Measurements from ENCODE around the gene WNT7A. TPM values are rescaled to one million over a fixed set of nuclear protein-coding genes. Genes with fewer than 3 reads are reported as not detected.

The WNT7A gene
- total RNA-seq, 1 experiment from 2014 or later, result not detected

GRCh38 chr3:13829311-13829710 is 50.6 kb downstream of the WNT7A start:
- no peak overlapping the region for H4K8ac ChIP-seq (replicated peaks; ENCODE audit: insufficient read length, low read depth, low read length)
- Mint-ChIP-seq H3K27ac (no peak overlapping the region), H3K36me3 (ENCODE audit: insufficient read depth in 1 of 3, low read depth in 3 of 3) (no peaks in the 10 kb centered on the region), H3K4me3 (no peak overlapping the region), H3K27me3 (ENCODE audit: low read depth) (peaks cover 31% of the 10 kb centered on the region), H3K4me1 (peaks cover 8 to 9% of the 10 kb centered on the region in 2 experiments; a peak in 3 of 4 replicates), H3K9me3 (no peaks in the 10 kb centered on the region; a peak in 1 of 5 replicates)
- H3T11ph ChIP-seq (ENCODE audit: low read length), result no peak overlapping the region
- H2BK5ac ChIP-seq (ENCODE audit: insufficient read length, low read length), result no peak overlapping the region
- H3K9me3 ChIP-seq (ENCODE audit: control insufficient read depth, low read depth, low read length), result no peaks in the 10 kb centered on the region
- no peak overlapping the region for H3K9ac ChIP-seq (ENCODE audit: extremely low read depth, insufficient read length, low read length)
- H2AK5ac ChIP-seq (ENCODE audit: insufficient read length, low read length), result no peak overlapping the region
- no peaks in the 10 kb centered on the region for H4K20me1 ChIP-seq (ENCODE audit: control insufficient read depth, insufficient read depth, insufficient read length)
- H3K14ac ChIP-seq (ENCODE audit: insufficient read depth, low read length), result no peak overlapping the region; the same call in 1 of the 2 replicates
- H2AFZ ChIP-seq (ENCODE audit: low read length), result no peak overlapping the region
- H3K27me3 ChIP-seq (ENCODE audit: insufficient read depth, low read length), result no peaks in the 10 kb centered on the region
- no peak overlapping the region for H2BK15ac ChIP-seq (ENCODE audit: low read depth, low read length)
- H3K23me2 ChIP-seq (ENCODE audit: insufficient read length, low read depth, low read length, poor library complexity, severe bottlenecking), result no peaks in the 10 kb centered on the region
- H3K79me1 ChIP-seq (ENCODE audit: insufficient read depth, low read depth, low read length, poor library complexity, severe bottlenecking), result no peaks in the 10 kb centered on the region
- no peak overlapping the region for H3K27ac ChIP-seq (ENCODE audit: insufficient read length, low read depth, low read length)
- WGBS (ENCODE audit: extremely low coverage, insufficient read length, low lambda C conversion rate), result no CpG with 5 or more reads among the region's 11 CpGs
- no peaks in the 10 kb centered on the region for H3K79me2 ChIP-seq (ENCODE audit: insufficient read depth, low read length)
- H3K4ac ChIP-seq (ENCODE audit: low read depth, low read length), result no peak overlapping the region
- no peak overlapping the region for H4K91ac ChIP-seq (ENCODE audit: insufficient read length, low read depth, low read length)
- no peaks in the 10 kb centered on the region for H3K4me1 ChIP-seq (ENCODE audit: insufficient read depth, low read length)
- no peak overlapping the region for H3K23ac ChIP-seq (ENCODE audit: insufficient read length, low read depth, low read length)
- no peak overlapping the region for H3K4me2 ChIP-seq (ENCODE audit: insufficient read depth, insufficient read length, low read length)
- no peak overlapping the region for H2BK12ac ChIP-seq (ENCODE audit: insufficient read length, low read depth, low read length)
- H4K5ac ChIP-seq (ENCODE audit: insufficient read length, low read depth, low read length), result no peak overlapping the region
- H2BK20ac ChIP-seq (ENCODE audit: low read depth, low read length, poor library complexity, severe bottlenecking), result no peak overlapping the region
- H3K56ac ChIP-seq (ENCODE audit: insufficient read length, low read depth, low read length), result no peak overlapping the region
- H2BK120ac ChIP-seq (ENCODE audit: low read depth, low read length, poor library complexity, severe bottlenecking), result no peak overlapping the region
- no peak for DNase-seq
- H3K18ac ChIP-seq (ENCODE audit: insufficient read length, low read depth, low read length), result no peak overlapping the region
- TF ChIP-seq CTCF (conservative IDR thresholded peaks at IDR 0.05), result no peak

Data from H9 (cell line).